ENCODE measurements around the gene PCNX2. TPM values are rescaled to one million over a fixed set of nuclear protein-coding genes. Genes with fewer than 3 reads are reported as not detected.
A peak's percentile ranks its signal among the peaks of the same experiment; 100 is the strongest.

PCNX2 gene
- total and polyA plus RNA-seq, 2 experiments from 2014 or later, result 3.9 to 11.0 TPM

GRCh38 chr1:232956081-232956480 is 339.4 kb downstream of the PCNX2 start:
- Histone ChIP-seq H3K4me2 (no peak overlapping the region), H3K36me3 (replicated peaks; ENCODE audit: insufficient read depth, low read depth) (no peaks in the 10 kb centered on the region), H3K27ac (no peak overlapping the region), H4K20me1 (ENCODE audit: insufficient read depth, poor library complexity, severe bottlenecking) (no peaks in the 10 kb centered on the region), H3K4me3 (no peak overlapping the region), H3K4me1 (ENCODE audit: insufficient read depth) (peaks cover 5% of the 10 kb centered on the region), H3K79me2 (peaks cover 53% of the 10 kb centered on the region), H3K9me3 (ENCODE audit: low read depth) (no peaks in the 10 kb centered on the region), H3K27me3 (no peaks in the 10 kb centered on the region), H3K9me2 (replicated peaks; ENCODE audit: insufficient read depth) (no peaks in the 10 kb centered on the region), H2AFZ (no peak overlapping the region)
- TF ChIP-seq EZH2 (IDR thresholded peaks at IDR 0.05; ENCODE audit: borderline replicate concordance) (no peak), EZH2phosphoT487 (IDR thresholded peaks at IDR 0.05; ENCODE audit: low read depth, severe bottlenecking, unreplicated experiment) (no peak), CTCF (IDR thresholded peaks at IDR 0.05; ENCODE audit: poor library complexity) (no peak)
- 95% methylated on average over 6 of the region's 6 CpGs for WGBS (ENCODE audit: low lambda C conversion rate, missing lambda C conversion rate)
- DNase-seq (ENCODE audit: low spot score), result no peak

GRCh38 chr1:232954594-232955365 is 340.7 kb downstream of the PCNX2 start:
- H4K20me1 ChIP-seq (ENCODE audit: insufficient read depth, poor library complexity, severe bottlenecking), result no peaks in the 10 kb centered on the region
- H3K36me3 ChIP-seq (replicated peaks; ENCODE audit: insufficient read depth, low read depth), result no peaks in the 10 kb centered on the region
- H3K9me2 ChIP-seq (replicated peaks; ENCODE audit: insufficient read depth), result no peaks in the 10 kb centered on the region
- 86% methylated on average over 4 of the region's 4 CpGs for WGBS (ENCODE audit: low lambda C conversion rate, missing lambda C conversion rate)
- H2AFZ ChIP-seq, result no peak overlapping the region
- no peaks in the 10 kb centered on the region for H3K27me3 ChIP-seq
- peaks cover 59% of the 10 kb centered on the region for H3K79me2 ChIP-seq
- H3K4me2 ChIP-seq, result no peak overlapping the region
- H3K9me3 ChIP-seq (ENCODE audit: low read depth), result no peaks in the 10 kb centered on the region
- no peak for DNase-seq (ENCODE audit: low spot score)
- no peak overlapping the region for H3K27ac ChIP-seq
- H3K4me3 ChIP-seq, result no peak overlapping the region
- H3K4me1 ChIP-seq (ENCODE audit: insufficient read depth), result peaks cover 7% of the 10 kb centered on the region
- TF ChIP-seq EZH2phosphoT487 (IDR thresholded peaks at IDR 0.05; ENCODE audit: low read depth, severe bottlenecking, unreplicated experiment) (no peak), EZH2 (IDR thresholded peaks at IDR 0.05; ENCODE audit: borderline replicate concordance) (no peak), CTCF (IDR thresholded peaks at IDR 0.05; ENCODE audit: poor library complexity) (no peak)

- Histone ChIP-seq H3K4me1 (ENCODE audit: insufficient read depth) (peaks cover 10% of the 10 kb centered on the region), H3K4me2 (peak overlapping the region; percentile 46), H4K20me1 (ENCODE audit: insufficient read depth, poor library complexity, severe bottlenecking) (no peaks in the 10 kb centered on the region), H2AFZ (no peak overlapping the region), H3K9me3 (ENCODE audit: low read depth) (no peaks in the 10 kb centered on the region), H3K79me2 (peaks cover 60% of the 10 kb centered on the region), H3K4me3 (no peak overlapping the region), H3K36me3 (replicated peaks; ENCODE audit: insufficient read depth, low read depth) (no peaks in the 10 kb centered on the region), H3K27me3 (no peaks in the 10 kb centered on the region), H3K27ac (peak overlapping the region; percentile 39), H3K9me2 (replicated peaks; ENCODE audit: insufficient read depth) (no peaks in the 10 kb centered on the region)
- TF ChIP-seq CTCF (IDR thresholded peaks at IDR 0.05; ENCODE audit: poor library complexity), result peak; percentile 38
- no peak for TF ChIP-seq EZH2 (IDR thresholded peaks at IDR 0.05; ENCODE audit: borderline replicate concordance)
- peak; percentile 69 for DNase-seq (ENCODE audit: low spot score)
- WGBS (ENCODE audit: low lambda C conversion rate, missing lambda C conversion rate), result 86% methylated on average over 2 of the region's 2 CpGs
These were observed 342.7 kb downstream of the PCNX2 start for GRCh38 chr1:232952514-232953499.

All from hepatocyte (in vitro differentiated cells).